NCI-H345 treated with DMSO at 0.1 percent for 48 hours (cell line): Measurements from ENCODE around the gene ARFGAP1.
"Not testable (repeated sequence)": the region's sequence is repeated elsewhere in the genome, so short reads cannot be mapped to it uniquely, and the experiment has no call there.

Experiments
- DNase-seq: peaks from one replicate; lab custom pipeline; 2025; ENCODE audit not compliant: unreplicated experiment; lab: John Stamatoyannopoulos, UW

Gene ARFGAP1

DNA sequence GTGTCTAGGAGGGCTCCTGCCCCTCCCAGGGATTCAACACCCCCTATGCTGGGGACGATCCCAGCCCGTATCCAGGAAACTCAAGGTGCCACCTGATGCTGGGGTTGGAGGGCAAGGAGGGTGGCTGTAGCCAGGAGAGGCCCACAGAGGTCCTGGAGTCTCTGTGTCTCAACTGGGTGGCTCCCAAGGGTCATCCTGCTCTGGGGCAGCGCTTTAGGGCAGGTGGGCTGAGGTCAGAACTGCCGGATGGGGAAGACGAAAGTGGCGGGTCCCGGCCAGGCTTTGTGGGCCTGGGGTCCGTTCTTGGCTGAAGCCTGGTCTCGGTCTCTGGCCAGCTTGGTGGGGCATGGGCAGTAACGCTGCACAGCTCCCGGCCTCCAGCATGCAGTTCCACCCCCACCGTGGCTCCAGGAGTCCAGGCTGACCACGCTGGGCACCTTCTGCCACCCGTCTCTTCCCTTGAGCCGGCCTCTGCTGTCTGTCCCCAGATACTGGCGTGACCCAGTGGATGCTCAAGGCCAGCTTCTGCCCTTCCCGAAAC is 17.6 kb downstream of the ARFGAP1 start:
- no peak for DNase-seq

DNA sequence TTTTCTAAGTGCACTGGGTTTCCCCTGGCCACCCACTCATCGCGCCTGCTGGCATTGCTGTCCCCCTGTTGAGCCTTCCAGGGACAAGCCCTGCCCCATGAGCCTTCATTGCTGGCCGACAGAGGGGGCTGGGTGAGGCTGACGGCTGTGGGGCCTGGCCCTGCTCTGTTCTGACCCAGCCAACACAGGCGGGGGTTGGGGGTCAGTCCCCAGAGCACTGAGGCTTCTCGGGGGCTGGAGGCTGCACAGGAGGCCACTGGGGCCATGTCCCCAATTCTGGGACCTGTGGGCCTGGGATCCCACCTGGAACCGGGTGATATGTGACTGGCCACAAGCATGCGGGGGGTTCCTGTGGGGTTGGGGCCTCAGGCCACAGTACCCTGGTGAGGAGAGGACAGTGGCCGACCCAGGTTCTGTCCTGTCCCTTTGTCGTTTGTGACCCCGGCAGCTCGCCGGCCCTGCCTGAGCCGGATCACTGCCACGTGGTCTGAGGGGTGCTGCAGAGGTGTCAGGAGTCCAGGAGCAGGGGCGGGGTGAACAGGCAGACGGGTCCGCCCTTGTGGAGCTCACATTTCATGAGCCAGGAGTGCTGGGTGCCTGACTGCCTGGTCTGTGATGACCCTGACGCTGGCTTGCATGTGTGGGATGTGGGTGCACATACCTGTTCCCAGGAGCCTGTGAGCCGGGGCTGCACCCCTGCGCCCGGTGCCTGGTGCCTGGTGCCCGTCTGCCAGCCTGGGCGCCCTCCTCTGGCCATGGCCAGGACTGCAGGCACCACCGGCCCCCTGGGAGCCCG is 18.3 kb downstream of the ARFGAP1 start:
- no peak for DNase-seq

DNA sequence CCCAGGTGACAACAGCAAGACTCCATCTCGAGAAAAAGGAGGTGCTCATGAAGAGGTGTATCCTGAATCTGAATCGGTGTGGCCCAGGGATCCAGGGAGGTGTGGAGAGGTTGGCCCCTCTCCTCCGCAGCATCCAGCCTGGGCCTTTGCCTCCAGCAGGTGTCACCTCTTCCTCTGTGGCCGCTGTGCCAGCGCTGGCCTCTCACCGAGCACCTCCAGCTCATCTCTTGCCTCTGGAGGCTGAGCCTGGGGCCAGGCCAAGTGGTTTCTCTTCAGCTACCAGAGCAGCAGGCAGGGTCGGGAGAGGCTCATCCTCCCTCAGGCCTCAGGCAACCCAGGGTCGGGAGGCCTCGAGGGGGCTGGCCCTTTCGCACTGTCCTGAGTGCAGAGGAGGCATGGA is 19.2 kb downstream of the ARFGAP1 start:
- DNase-seq = no peak

DNA sequence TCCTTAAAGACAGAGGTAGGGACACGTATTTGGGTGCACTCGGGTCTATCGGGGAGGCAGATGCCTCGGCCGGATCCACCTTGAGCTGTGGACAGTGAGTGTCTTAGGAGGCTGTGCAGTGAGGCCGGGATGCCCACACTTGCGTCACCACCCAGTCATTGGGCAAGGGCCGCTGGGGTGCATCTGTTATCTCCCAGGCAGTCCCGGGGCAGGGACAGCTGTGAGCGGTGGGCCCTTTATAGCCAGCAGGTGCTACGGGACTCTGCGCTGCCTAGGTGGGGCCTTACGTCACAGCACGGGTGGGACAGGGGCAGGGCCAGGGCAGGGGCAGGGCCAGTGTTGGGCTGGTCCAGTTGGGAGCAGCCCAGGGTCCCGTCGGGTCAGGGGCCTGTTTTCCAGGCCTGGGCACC is 19.7 kb downstream of the ARFGAP1 start:
- DNase-seq = no peak

DNA sequence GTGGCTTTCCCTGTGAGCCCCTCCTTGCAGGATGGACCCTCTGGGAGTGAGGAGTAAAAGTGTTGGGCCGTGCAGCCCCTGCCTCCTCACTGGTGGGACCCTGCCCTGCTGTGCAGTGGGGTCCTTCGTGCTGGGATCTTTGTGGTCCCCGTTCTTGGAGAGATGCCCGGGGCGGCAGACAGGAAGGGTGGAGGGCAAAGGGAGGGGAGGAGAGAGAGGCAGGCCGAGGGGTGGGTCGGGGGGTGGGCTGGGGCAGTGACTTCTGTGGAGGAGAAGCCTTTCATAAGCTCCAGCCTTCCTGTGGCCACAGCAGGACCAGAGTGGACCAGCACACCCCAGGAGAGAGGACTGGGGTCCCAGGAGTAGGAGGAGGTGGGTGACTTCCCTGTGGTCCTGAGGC is 20.3 kb downstream of the ARFGAP1 start, which contains the start of gene COL20A1:
Gene COL20A1, plus strand, starts transcription at position 283 of the 400 bp plus-strand sequence. CDS start 1,922 bp downstream, outside the sequence.
- no peak for DNase-seq

DNA sequence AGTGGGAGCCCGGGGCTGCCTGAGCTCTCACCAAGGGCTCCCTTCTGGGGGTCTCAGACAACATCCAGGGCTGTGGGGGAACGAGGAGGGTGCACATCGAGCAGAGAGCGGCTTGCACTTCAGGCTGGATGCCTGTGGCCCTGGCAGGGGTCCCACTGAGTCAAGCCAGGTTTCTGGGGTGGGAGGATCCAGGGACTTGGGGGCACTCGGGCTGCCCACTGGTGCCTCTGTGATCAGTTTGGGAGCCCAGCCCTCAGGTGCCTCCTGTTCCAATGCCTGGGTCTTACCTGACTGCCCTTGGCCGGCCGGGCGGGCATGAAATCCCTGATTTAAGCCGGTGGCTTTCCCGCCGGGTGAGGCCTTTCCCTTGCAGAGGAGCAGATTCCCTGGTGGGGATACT is 20.8 kb downstream of the ARFGAP1 start:
- no peak for DNase-seq

DNA sequence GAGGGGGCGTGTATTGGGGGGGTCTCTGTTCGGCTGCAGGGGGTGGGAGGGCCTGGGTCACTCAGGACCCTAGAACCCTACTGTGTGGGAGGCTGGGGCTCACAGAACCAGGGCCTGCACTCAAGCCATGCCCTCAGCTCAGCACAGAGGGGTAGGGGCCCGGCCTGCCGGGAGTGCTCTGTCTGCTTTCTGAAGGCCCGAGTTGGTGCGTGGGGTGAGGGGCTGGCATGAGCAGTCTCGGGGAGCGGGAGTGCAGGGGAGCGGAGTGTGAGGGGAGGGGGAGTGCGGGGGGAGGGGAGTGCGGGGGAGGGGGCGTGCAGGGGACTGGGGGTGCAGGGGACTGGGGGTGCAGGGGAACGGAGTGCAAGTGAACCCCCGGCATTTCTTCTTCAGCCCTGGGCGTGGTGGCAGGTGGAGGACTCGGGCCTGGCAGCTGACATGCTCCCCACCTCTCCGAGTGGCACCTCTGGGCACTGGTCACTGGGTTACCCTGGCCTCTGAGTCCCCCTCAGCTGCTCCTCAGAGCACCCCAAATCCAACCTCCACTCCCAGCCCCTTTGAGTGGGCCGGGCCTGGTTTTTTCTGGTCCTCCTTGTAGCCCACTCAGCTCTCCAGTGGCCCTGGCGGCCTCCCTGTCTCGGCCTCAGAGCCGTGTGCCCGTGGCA is 21.4 kb downstream of the ARFGAP1 start:
- DNase-seq = no peak

DNA sequence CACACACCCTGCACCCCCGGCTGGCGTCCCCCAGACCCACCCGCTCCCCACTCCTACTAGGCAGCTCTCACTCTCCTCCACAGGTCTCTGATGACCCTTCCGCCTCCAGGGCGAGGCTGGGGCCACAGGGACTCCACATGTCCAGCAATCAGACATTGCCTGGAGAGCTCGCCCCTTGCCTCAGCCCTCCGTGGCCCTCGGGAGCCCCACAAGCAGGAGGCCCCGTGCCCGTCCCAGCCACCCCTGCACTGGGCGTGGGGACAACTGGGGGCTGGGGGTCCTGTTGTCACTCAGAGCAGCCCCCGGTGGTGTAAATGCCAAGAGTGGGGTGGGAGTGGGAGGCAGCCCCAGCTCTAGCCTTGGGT is 21.9 kb downstream of the ARFGAP1 start:
- DNase-seq = no peak

DNA sequence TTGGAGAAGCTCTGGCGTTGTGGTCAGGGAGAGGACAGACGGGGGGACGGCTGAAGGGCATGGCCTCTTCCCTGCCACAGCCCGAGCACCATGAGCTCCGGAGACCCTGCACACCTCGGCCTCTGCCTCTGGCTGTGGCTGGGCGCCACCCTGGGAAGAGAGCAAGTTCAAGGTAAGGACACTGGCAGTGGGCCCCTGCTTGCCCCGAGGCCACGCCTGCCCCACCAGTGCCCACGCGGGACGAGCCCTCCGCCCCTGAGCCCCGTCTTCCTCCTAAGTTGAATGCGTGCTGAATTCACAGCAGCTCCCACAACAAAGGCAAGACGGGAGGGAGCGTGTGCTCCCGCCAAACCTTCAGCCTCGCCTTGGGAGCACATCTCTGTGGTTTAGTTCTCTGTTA is 22.4 kb downstream of the ARFGAP1 start:
- DNase-seq = no peak

- no peak for DNase-seq
These were observed 22.8 kb downstream of the ARFGAP1 start for GRCh38 chr20:63295422-63295821.

DNA sequence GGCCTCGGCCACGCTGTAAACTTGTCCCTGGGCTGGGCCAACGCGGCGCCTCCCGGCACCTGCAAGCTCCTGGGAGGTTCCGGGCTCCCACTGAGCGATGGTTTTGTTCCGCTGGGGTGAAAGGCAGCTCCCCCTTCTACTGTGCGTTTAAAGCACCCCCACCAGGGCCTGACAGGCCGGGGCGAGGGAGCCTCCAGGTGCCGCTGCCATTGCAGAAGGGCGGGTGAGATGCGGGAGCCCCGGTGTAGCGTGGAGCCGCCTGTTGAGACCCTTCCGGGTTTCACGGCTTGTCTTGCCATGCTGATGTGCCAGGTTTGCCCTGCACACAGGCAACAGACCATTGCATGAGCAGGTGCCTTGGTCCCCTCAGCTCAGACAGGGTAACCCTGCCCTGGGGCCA is 23.2 kb downstream of the ARFGAP1 start:
- DNase-seq = no peak

- DNase-seq = no peak
These were observed 24.1 kb downstream of the ARFGAP1 start for GRCh38 chr20:63296531-63297299.

DNA sequence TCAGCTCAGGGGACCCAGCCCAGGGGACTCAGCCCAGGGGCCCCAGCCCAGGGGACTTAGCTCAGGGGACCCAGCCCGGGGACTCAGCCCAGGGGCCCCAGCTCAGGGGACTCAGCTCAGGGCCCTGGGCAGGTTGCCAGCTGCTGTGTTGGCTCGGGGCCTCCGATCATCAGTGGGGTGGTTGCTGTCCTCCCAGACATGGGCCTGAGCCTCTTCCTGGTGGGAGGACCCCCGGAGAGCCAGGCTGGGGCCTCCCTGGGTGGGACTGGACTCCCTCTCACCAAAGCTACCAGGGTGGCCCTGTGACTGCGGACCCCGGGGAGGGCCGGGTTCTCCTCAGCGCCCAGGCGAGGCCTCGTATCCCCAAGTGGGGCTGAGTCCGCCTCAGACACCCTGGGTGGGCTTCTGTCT is 24.8 kb downstream of the ARFGAP1 start:
- DNase-seq = no peak

GRCh38 chr20:63297796-63298572 is 25.4 kb downstream of the ARFGAP1 start:
- no peak for DNase-seq

DNA sequence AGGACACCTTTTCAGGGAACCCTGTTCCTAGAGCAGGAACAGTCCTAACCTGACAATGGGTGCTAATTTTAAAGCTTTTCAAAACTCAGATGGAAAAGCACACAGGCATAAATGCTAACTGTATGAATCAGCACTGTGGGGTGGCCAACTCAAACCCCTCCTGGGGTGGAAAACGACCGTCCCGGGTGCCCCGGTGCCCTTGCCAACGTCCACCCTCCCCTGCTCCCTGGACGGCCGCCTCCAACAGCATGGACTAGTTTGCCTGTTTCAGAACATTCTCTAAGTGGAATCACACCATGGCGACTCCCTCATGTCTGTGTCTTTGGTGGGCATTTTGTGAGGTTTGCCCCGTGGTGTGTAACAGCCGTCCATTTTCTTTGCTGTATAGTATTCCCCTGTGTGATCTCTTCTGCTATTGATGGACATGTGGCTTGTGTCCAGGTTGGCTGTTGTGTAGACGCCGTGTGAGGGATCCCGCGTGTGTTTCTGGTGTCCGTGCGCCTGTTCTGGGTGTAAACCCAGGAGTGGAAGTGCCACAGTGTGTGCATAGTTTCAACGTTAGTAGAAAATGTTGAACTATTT is 26.2 kb downstream of the ARFGAP1 start:
- no peak for DNase-seq

DNA sequence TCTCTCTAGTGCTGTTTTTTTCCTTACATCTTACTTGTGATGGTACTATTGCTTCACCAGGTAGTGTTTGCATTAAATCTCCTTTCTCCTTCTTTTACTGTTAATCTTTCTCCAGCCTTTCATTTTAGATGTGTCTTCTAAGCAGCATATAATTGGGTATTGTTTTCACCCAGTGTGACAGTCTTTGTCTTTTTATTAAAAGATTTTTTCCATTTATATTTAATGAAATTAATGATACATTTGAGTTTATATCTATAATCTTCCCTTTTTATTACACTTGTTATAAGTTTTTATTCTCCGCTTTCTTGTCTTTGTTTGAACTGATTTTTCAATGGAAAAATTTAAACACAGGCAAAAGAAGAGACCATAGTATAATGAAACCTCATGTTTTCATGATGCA is 29.1 kb downstream of the ARFGAP1 start:
- no peak for DNase-seq

GRCh38 chr20:63303095-63303666 is 30.6 kb downstream of the ARFGAP1 start:
- no peak for DNase-seq

DNA sequence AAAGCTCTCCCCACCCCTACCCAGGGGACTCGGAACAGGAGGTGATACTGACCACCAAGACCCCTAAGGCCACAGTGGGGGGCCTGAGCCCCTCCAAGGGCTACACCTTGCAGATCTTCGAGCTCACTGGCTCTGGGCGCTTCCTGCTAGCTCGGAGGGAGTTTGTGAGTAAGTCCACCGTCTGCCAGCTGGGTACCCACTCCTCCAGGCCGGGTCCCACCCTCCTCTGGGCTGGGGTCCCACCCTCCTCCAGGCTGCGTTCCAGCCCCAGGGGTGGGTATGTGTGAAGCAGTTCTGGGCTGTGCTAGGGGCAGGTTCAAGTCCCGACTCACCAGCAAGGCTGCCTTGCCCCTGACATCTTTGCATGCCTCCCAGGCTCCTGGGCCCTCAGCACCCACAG is 32.8 kb downstream of the ARFGAP1 start:
- no peak for DNase-seq

DNA sequence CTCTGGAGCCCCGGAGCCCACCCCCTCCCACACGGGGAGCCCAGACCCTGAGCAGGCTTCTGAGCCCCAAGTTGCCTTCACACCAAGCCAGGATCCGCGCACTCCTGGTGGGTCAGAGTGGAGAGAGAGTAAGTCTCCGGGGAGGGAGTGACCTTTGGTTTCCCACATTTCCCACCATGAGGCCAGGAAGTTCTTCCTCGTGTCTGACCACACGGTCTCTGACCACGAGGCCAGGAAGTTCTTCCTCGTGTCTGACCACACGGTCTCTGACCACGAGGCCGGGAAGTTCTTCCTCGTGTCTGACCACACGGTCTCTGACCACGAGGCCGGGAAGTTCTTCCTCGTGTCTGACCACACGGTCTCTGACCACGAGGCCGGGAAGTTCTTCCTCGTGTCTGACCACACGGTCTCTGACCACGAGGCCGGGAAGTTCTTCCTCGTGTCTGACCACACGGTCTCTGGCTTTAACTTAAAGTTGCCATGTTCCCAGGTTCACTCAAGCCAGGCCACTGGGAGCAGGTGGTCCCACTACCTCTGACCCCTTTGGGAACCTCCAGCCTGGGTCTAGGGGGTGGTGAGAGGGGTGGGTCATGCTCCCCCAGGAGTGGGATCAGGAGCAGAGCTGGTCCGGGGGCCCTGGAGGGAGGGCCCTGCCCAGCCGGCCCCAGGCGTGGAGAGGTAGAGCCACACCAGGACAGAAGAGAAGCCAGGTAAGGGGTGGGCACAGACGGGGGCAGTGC is 33.5 kb downstream of the ARFGAP1 start:
- not testable (repeated sequence) for DNase-seq
